HG03045 (cell line): ENCODE measurements around the gene PCK1.

Experiments
- ATAC-seq: cut with Tn5 transposase; IDR thresholded peaks from one replicate; pipeline ENCODE4 v1.9.1; 2021; ENCODE audit warnings: mild to moderate bottlenecking, moderate library complexity; ENCODE audit not compliant: unreplicated experiment

Gene PCK1

GRCh38 chr20:57576002-57576401 lies 15.1 kb downstream of the PCK1 start:
- ATAC-seq: no peak

GRCh38 chr20:57576617-57577550 lies 16.0 kb downstream of the PCK1 start:
- no peak for ATAC-seq

- no peak for ATAC-seq
These were observed 17.0 kb downstream of the PCK1 start for GRCh38 chr20:57577679-57578475.

GRCh38 chr20:57578476-57579165 lies 17.7 kb downstream of the PCK1 start:
- ATAC-seq: no peak

- ATAC-seq: no peak
These were observed 18.5 kb downstream of the PCK1 start for GRCh38 chr20:57579331-57579897.

- ATAC-seq: no peak
These were observed 19.1 kb downstream of the PCK1 start for GRCh38 chr20:57579898-57580447.

- no peak for ATAC-seq
These were observed 19.7 kb downstream of the PCK1 start for GRCh38 chr20:57580478-57581201.

GRCh38 chr20:57581202-57582028 lies 20.5 kb downstream of the PCK1 start:
- ATAC-seq: no peak

GRCh38 chr20:57582029-57582378 lies 21.1 kb downstream of the PCK1 start:
- ATAC-seq: no peak

GRCh38 chr20:57582432-57583288 lies 21.8 kb downstream of the PCK1 start:
- no peak for ATAC-seq

- ATAC-seq: no peak
These were observed 22.7 kb downstream of the PCK1 start for GRCh38 chr20:57583289-57584257.

- ATAC-seq: no peak
These were observed 24.0 kb downstream of the PCK1 start for GRCh38 chr20:57584768-57585461.

- no peak for ATAC-seq
These were observed 24.7 kb downstream of the PCK1 start for GRCh38 chr20:57585466-57586213.

- ATAC-seq: no peak
These were observed 25.5 kb downstream of the PCK1 start for GRCh38 chr20:57586370-57586793.

- no peak for ATAC-seq
These were observed 26.0 kb downstream of the PCK1 start for GRCh38 chr20:57586943-57587277.
